Natural killer cell (primary cell): ENCODE data around the gene TSPAN10. TPM values are rescaled to one million over a fixed set of nuclear protein-coding genes. Genes with fewer than 3 reads are reported as not detected.

Experiments used
- ATAC-seq, 3 donors: fragments of 150-1000 bp in 2 of 3; fragments of 200-7000 bp in 1 of 3; cut with Tn5 transposase; 1 replicate in 1 of 3; 2 replicates in 2 of 3; pipeline ENCODE4 v1.10.0; 2021; ENCODE audit warnings: mild to moderate bottlenecking in 2 of 3, moderate library complexity in 2 of 3
- DNase-seq, 2 donors: peaks; one replicate each; pipeline versions ENCODE4 v3.0.0 to v3.0.0-alpha.2; 2013 to 2021; ENCODE audit warnings: mixed read lengths in 1 of 2
- H3K27ac ChIP-seq: one replicate; pipeline ENCODE4 v1.5.1; 2013; ENCODE audit warnings: mild to moderate bottlenecking, low read length
- H3K27me3 ChIP-seq: one replicate; pipeline ENCODE4 v1.6.1; 2013; ENCODE audit warnings: low read length; ENCODE audit not compliant: control insufficient read depth, insufficient read depth
- H3K36me3 ChIP-seq: one replicate; pipeline ENCODE4 v1.6.1; 2013; ENCODE audit warnings: low read length; ENCODE audit not compliant: control insufficient read depth, insufficient read depth
- H3K4me1 ChIP-seq: one replicate; pipeline ENCODE4 v1.6.1; 2013; ENCODE audit warnings: low read length; ENCODE audit not compliant: control insufficient read depth, insufficient read depth
- H3K4me3 ChIP-seq: one replicate; pipeline ENCODE4 v1.5.1; 2013; ENCODE audit warnings: low read length
- H3K9me3 ChIP-seq: one replicate; pipeline ENCODE4 v1.6.1; 2013; ENCODE audit warnings: low read length; ENCODE audit not compliant: control insufficient read depth, insufficient read depth
- H3K27ac Mint-ChIP-seq, 2 donors: one replicate each; pipeline ENCODE4 v1.8.0; 2022; ENCODE audit warnings: mild to moderate bottlenecking in 2 of 2, mixed read lengths in 2 of 2, moderate library complexity in 1 of 2
- H3K27me3 Mint-ChIP-seq, 2 donors: one replicate each; pipeline ENCODE4 v1.8.0; 2022; ENCODE audit warnings: low read depth in 2 of 2, mixed read lengths in 2 of 2
- H3K36me3 Mint-ChIP-seq: one replicate; pipeline ENCODE4 v1.8.0; 2022; ENCODE audit warnings: mixed read lengths
- H3K4me1 Mint-ChIP-seq, 2 donors: one replicate each; pipeline ENCODE4 v1.8.0; 2022; ENCODE audit warnings: mixed read lengths in 2 of 2
- H3K4me3 Mint-ChIP-seq: one replicate; pipeline ENCODE4 v1.8.0; 2022; ENCODE audit warnings: mild to moderate bottlenecking, moderate library complexity, mixed read lengths
- H3K9me3 Mint-ChIP-seq, 2 donors: one replicate each; pipeline ENCODE4 v1.8.0; 2022; ENCODE audit warnings: mixed read lengths in 2 of 2
- WGBS: methylation state at CpG from one replicate; pipeline ENCODE4 v1.1.7; 2013; ENCODE audit warnings: missing lambda C conversion rate; ENCODE audit not compliant: insufficient coverage; 5-methylcytosine and 5-hydroxymethylcytosine counted together
- intact Hi-C: fragments of 100-400 bp; cut with micrococcal nuclease; formaldehyde crosslinking; loops from one replicate; pipeline ENCODE4 v1.14.2; 2022
- total RNA-seq, 4 donors: library from RNA; stranded (reverse); fragments of 120-200 nt in 1 of 4; gene quantifications; one replicate each; pipeline versions ENCODE4 v1.2.3 to v1.2.4, GENCODE V29; 2013 to 2022
- TF ChIP-seq, protein P1 (sequence below): fragments of 200-600 bp; IDR thresholded peaks from one replicate; pipeline ENCODE4 v1.8.0; 2022; ENCODE audit warnings: antibody characterized with exemption

The TSPAN10 gene
- total RNA-seq, 3 donors from 2014 or later (not counting 1 experiment from before 2014, with no cell fraction given): 0.24 to 0.35 (median 0.29) TPM

DNA sequence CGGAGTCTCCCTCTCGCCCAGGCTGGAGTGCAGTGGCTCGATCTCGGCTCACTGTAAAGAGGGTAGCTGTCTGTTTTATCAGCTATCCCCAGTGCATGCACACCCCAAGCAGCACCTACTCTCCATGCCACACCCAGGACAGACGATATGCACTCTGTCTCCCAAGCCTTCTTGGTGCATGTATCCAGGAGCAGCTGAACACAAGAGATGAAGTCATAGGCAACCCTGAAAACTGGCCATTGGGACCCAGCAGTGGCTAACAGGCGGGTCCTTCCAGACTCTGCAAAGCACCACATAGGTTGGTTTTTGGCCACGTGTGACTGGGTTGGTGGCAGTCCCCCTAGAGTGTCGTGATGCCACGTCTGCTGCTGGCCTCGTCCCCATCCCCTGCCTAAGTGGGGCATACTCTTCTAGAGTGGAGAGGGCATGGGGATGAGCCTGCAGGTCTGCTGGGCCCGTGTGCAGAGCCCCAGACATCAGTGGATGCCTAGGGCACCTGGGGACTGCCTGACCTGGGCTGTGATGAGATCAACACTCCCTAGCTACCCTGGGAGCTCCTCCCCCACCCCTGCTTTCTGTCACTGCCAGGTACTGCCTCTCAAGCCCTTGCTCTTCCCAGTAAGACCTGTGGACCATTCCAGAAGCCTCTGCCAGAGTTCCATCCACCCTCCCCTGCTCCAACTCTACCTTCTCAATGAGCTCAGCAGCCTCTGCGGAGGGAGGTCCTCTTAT, 10.0 kb downstream of the TSPAN10 start:
- Histone ChIP-seq H3K27ac (no peak overlapping the region), H3K36me3 (no peaks in the 10 kb centered on the region), H3K27me3 (peaks cover 3% of the 10 kb centered on the region), H3K4me1 (no peaks in the 10 kb centered on the region), H3K9me3 (peaks cover 3% of the 10 kb centered on the region), H3K4me3 (no peak overlapping the region)
- Mint-ChIP-seq H3K9me3 (no peaks in the 10 kb centered on the region), H3K4me3 (no peak overlapping the region), H3K27me3 (peaks cover 0 to 6% of the 10 kb centered on the region in 2 donors), H3K36me3 (no peaks in the 10 kb centered on the region), H3K4me1 (peaks cover 5 to 9% of the 10 kb centered on the region in 2 donors), H3K27ac (no peak overlapping the region)
- TF ChIP-seq, protein P1, sequence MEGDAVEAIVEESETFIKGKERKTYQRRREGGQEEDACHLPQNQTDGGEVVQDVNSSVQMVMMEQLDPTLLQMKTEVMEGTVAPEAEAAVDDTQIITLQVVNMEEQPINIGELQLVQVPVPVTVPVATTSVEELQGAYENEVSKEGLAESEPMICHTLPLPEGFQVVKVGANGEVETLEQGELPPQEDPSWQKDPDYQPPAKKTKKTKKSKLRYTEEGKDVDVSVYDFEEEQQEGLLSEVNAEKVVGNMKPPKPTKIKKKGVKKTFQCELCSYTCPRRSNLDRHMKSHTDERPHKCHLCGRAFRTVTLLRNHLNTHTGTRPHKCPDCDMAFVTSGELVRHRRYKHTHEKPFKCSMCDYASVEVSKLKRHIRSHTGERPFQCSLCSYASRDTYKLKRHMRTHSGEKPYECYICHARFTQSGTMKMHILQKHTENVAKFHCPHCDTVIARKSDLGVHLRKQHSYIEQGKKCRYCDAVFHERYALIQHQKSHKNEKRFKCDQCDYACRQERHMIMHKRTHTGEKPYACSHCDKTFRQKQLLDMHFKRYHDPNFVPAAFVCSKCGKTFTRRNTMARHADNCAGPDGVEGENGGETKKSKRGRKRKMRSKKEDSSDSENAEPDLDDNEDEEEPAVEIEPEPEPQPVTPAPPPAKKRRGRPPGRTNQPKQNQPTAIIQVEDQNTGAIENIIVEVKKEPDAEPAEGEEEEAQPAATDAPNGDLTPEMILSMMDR: no peak
- no peak for DNase-seq
- WGBS: 75% methylated on average over 12 of the region's 12 CpGs
- no peak for ATAC-seq
- intact Hi-C loops: no loop called here

DNA sequence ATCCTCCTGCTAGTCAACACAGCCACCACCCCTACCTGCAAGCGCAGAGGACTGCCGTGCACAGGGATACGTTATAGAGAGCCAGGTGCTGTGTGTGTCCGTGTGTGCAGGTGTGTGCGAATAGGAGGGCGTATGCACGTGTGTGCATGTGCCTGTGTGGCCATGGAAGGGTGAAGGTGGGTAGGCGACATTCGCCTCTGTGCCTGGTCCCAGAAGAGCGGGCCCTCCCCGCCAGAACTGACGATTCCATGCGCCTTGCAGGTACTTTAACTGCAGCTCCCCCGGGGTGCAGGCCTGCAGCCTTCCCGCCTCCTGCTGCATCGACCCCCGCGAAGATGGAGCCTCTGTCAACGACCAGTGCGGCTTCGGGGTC, 10.6 kb downstream of the TSPAN10 start:
- Histone ChIP-seq H3K27ac (no peak overlapping the region), H3K4me1 (peaks cover 2% of the 10 kb centered on the region), H3K4me3 (no peak overlapping the region), H3K27me3 (peaks cover 3% of the 10 kb centered on the region), H3K9me3 (peaks cover 3% of the 10 kb centered on the region), H3K36me3 (no peaks in the 10 kb centered on the region)
- H3K36me3 Mint-ChIP-seq: no peaks in the 10 kb centered on the region
- intact Hi-C loops: no loop called here
- no peak overlapping the region for H3K4me3 Mint-ChIP-seq
- no peak overlapping the region for H3K27ac Mint-ChIP-seq
- DNase-seq (no peak), ATAC-seq (no peak)
- 62% methylated on average over 21 of the region's 21 CpGs for WGBS
- no peaks in the 10 kb centered on the region for H3K9me3 Mint-ChIP-seq
- H3K4me1 Mint-ChIP-seq: peaks cover 5 to 9% of the 10 kb centered on the region in 2 donors
- H3K27me3 Mint-ChIP-seq: peaks cover 0 to 6% of the 10 kb centered on the region in 2 donors
- TF ChIP-seq, protein P1: no peak

DNA sequence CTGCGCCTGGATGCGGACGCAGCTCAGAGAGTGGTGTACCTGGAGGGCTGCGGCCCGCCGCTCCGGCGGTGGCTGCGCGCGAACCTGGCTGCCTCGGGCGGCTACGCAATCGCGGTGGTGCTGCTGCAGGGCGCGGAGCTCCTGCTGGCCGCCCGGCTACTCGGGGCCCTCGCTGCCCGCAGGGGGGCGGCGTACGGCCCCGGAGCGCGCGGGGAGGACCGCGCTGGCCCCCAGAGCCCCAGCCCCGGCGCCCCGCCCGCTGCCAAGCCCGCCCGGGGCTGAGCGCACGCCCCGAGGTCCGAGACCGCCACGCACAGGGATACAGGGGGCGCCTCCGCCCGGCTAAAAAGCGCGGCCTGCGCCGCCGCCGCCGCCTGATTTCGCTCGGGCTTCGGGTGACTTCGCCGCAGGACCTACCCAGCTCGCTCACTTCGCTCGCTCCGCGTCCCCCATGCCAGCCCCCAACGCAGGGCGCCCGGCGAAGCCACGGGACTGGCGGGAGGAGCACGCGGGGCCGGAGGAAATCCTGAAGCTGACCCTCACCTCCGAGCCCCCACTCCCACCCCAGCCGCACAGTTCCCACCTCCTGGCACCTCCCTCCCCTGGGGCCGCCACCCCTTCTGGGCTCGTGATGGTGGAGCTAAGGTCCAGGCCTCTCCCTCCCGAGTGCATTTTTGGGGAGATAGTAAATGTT, 11.2 kb downstream of the TSPAN10 start:
- Mint-ChIP-seq H3K27me3 (peaks cover 0 to 6% of the 10 kb centered on the region in 2 donors), H3K27ac (no peak overlapping the region), H3K4me1 (peaks cover 7 to 12% of the 10 kb centered on the region in 2 donors), H3K9me3 (no peaks in the 10 kb centered on the region), H3K4me3 (no peak overlapping the region), H3K36me3 (no peaks in the 10 kb centered on the region)
- no peak for DNase-seq
- no peak for ATAC-seq
- H3K27me3 ChIP-seq: peaks cover 3% of the 10 kb centered on the region
- WGBS: 20% methylated on average over 76 of the region's 78 CpGs
- TF ChIP-seq, protein P1: no peak
- no peak overlapping the region for H3K27ac ChIP-seq
- no peaks in the 10 kb centered on the region for H3K36me3 ChIP-seq
- intact Hi-C loops: no loop called here
- H3K4me1 ChIP-seq: peaks cover 8% of the 10 kb centered on the region
- H3K9me3 ChIP-seq: peaks cover 3% of the 10 kb centered on the region
- H3K4me3 ChIP-seq: no peak overlapping the region
